Keratinocyte (primary cell): ENCODE results near the gene PPP1CB.

Experiments used
- CTCF ChIP-seq, 3 experiments: IDR thresholded peaks in 1 of 3; conservative IDR thresholded peaks in 1 of 3; optimal IDR thresholded peaks in 1 of 3; 2 replicates in 2 of 3; 3 replicates in 1 of 3; pipeline versions ENCODE3 to v1.5.1; 2011; ENCODE audit warnings: low read length in 3 of 3, mild to moderate bottlenecking in 3 of 3, moderate library complexity in 2 of 3, control low read depth in 1 of 3, inconsistent platforms in 1 of 3; ENCODE audit not compliant: insufficient read depth in 2 of 3; ENCODE audit errors: extremely low read depth in 1 of 3
- EZH2 ChIP-seq: IDR thresholded peaks from one replicate; pipeline ENCODE4 v1.6.1; 2012; ENCODE audit warnings: inconsistent platforms, mild to moderate bottlenecking, low read length, moderate library complexity

DNA sequence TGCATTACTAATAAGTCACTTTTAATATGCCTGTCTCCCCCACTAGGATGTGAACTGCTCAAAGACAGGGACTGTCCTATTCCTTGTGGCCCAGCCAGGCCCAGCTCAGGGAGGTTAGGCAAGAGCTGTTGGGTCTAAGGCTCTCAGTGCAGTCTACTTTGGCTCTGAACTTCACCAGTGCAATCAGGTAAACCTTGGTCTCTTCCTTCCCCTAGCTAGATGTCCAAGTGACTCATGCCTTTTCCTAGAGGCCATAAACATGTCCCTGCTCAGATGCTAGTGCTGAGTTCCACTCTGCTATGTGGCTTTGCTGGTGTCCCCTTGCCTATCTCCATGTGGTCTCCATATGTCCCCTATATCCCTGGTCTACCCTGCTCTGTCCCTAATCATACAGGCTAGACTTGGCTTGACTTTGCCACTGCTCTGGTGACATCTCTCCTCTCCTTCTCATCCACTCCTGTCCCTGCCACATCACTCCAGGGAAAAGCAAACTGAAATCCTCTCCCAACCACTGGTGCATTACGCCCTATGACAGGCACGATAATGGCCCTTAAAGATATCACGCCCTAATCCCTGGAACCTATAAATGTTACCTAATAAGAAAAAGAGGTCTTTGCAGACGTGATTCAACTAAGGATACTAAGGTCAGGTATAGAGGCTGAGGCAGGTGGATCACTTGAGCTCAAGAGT lies 45.7 kb upstream of the PPP1CB start:
- no peak for TF ChIP-seq CTCF (optimal IDR thresholded peaks at IDR 0.05 in 1 of 3, IDR thresholded peaks at IDR 0.05 in 1 of 3, conservative IDR thresholded peaks at IDR 0.05 in 1 of 3; ENCODE audit: extremely low read depth in 1 of 3, insufficient read depth in 2 of 3, low read length in 3 of 3)
- no peak for TF ChIP-seq EZH2
